Stimulated activated CD8-positive, alpha-beta memory T cell treated with anti-CD3 and anti-CD28 coated beads, Interleukin-2, amount 100 ng/mL, for 48 hours (primary cell): Measurements from ENCODE around the gene LY86.
"Not testable (repeated sequence)": the region's sequence is repeated elsewhere in the genome, so short reads cannot be mapped to it uniquely, and the experiment has no call there.

ENCODE experiments used
- DNase-seq, 2 donors: peaks; one replicate each; pipeline ENCODE4 v3.0.0-alpha.2; 2020; ENCODE audit warnings: low read depth in 2 of 2

The LY86 gene

GRCh38 chr6:6652932-6653331, 64.4 kb downstream of the LY86 start:
- DNase-seq, result no peak

- peak in 1 of 2 donors; percentile 26 for DNase-seq
Observed at GRCh38 chr6:6654599-6655575, 66.4 kb downstream of the LY86 start.

- DNase-seq, result no peak
Observed at GRCh38 chr6:6655805-6656251, 67.3 kb downstream of the LY86 start.

- no peak for DNase-seq
Observed at GRCh38 chr6:6656287-6656686, 67.8 kb downstream of the LY86 start.

GRCh38 chr6:6657085-6657819, 68.7 kb downstream of the LY86 start:
- no peak for DNase-seq

- no peak for DNase-seq
Observed at GRCh38 chr6:6657820-6658217, 69.3 kb downstream of the LY86 start.

- DNase-seq, result no peak
Observed at GRCh38 chr6:6659600-6660327, 71.2 kb downstream of the LY86 start.

GRCh38 chr6:6660339-6661045, 72.0 kb downstream of the LY86 start:
- DNase-seq, result no peak

- DNase-seq, result no peak
Observed at GRCh38 chr6:6661191-6661590, 72.7 kb downstream of the LY86 start.

GRCh38 chr6:6661684-6662083, 73.2 kb downstream of the LY86 start:
- no peak for DNase-seq

- no peak for DNase-seq
Observed at GRCh38 chr6:6663421-6664135, 75.1 kb downstream of the LY86 start.

- no peak for DNase-seq
Observed at GRCh38 chr6:6665555-6666243, 77.2 kb downstream of the LY86 start.

GRCh38 chr6:6670150-6670549, 81.6 kb downstream of the LY86 start:
- DNase-seq, result not testable (repeated sequence)

GRCh38 chr6:6674872-6675271, 86.4 kb downstream of the LY86 start:
- no peak for DNase-seq

GRCh38 chr6:6676910-6677441, 88.5 kb downstream of the LY86 start:
- peak; percentile 54 to 66 for DNase-seq

GRCh38 chr6:6678185-6678671, 89.7 kb downstream of the LY86 start:
- DNase-seq, result no peak

GRCh38 chr6:6678811-6679210, 90.3 kb downstream of the LY86 start:
- no peak for DNase-seq

- DNase-seq, result no peak
Observed at GRCh38 chr6:6679633-6680032, 91.1 kb downstream of the LY86 start.

GRCh38 chr6:6680526-6680925, 92.0 kb downstream of the LY86 start:
- DNase-seq, result no peak
